Lower leg skin (tissue), 4 donors: ENCODE results near the gene EIF3B. TPM values are rescaled to one million over a fixed set of nuclear protein-coding genes. Genes with fewer than 3 reads are reported as not detected.
A peak's percentile ranks its signal among the peaks of the same experiment; 100 is the strongest.
"Not testable (repeated sequence)": the region's sequence is repeated elsewhere in the genome, so short reads cannot be mapped to it uniquely, and the experiment has no call there.

Experiments used
- DNase-seq, 2 donors: peaks; one replicate each; pipeline ENCODE4 v3.0.0-alpha.2; 2019; ENCODE audit warnings: low spot score in 2 of 2
- H3K4me3 ChIP-seq: fragments of 200-600 bp; sonication (generic); 2 replicates; pipeline ENCODE4 v1.5.1; 2017; ENCODE audit warnings: mild to moderate bottlenecking, low read depth; ENCODE audit not compliant: poor library complexity, severe bottlenecking
- CTCF ChIP-seq, 3 donors: fragments of 450-650 bp; IDR thresholded peaks; one replicate each; pipeline ENCODE4 v1.5.1; 2016; ENCODE audit warnings: antibody characterized with exemption in 3 of 3, mild to moderate bottlenecking in 3 of 3, moderate library complexity in 2 of 3
- POLR2A ChIP-seq, 2 donors: fragments of 450-650 bp; IDR thresholded peaks; one replicate each; pipeline ENCODE4 v1.6.1; 2016 to 2017; ENCODE audit warnings: antibody characterized with exemption in 2 of 2, mild to moderate bottlenecking in 1 of 2, moderate library complexity in 1 of 2
- WGBS, 2 donors: methylation state at CpG; one replicate each; pipeline ENCODE4 v1.1.5; 2018; 5-methylcytosine and 5-hydroxymethylcytosine counted together
- intact Hi-C: fragments of 100-400 bp; cut with DNase I; formaldehyde crosslinking; loops from one replicate; pipeline ENCODE4 v1.15.0; 2023; ENCODE audit warnings: low total_unique reads
- total RNA-seq, 4 donors: library from RNA; depleted of rRNA; stranded (reverse); fragments of >200 nt; gene quantifications; one replicate each; pipeline ENCODE4 v1.1.0, GENCODE V29; 2016

Gene EIF3B
- total RNA-seq, 4 donors from 2014 or later: 121 to 165 (median 150) TPM

- no peak overlapping the region for H3K4me3 ChIP-seq
- TF ChIP-seq CTCF (IDR thresholded peaks at IDR 0.05): no peak
- TF ChIP-seq POLR2A (IDR thresholded peaks at IDR 0.05): no peak
- DNase-seq: no peak
- 91 to 95% methylated on average over 20 of the region's 20 CpGs for WGBS, 2 donors
- intact Hi-C loops: no loop called here
Measured at GRCh38 chr7:2336626-2337299, 17.9 kb upstream of the EIF3B start.

GRCh38 chr7:2347351-2348063 lies 7.1 kb upstream of the EIF3B start:
- intact Hi-C loops: loop anchor here (10.0 kb wide), 1 partner anchor 763 kb away; no protein-coding TSS in a partner anchor
- 77 to 90% methylated on average over 15 of the region's 15 CpGs for WGBS, 2 donors
- H3K4me3 ChIP-seq: not testable (repeated sequence)

GRCh38 chr7:2350055-2350454 lies 4.6 kb upstream of the EIF3B start:
- no peak for DNase-seq
- intact Hi-C loops: no loop called here
- 90 to 92% methylated on average over 9 of the region's 9 CpGs for WGBS, 2 donors

More at GRCh38 chr7:2347351-2348063, 7.1 kb upstream of the EIF3B start:
- not testable (repeated sequence) for DNase-seq

GRCh38 chr7:2350861-2351260 lies 3.8 kb upstream of the EIF3B start:
- WGBS, 2 donors: 93 to 94% methylated on average over 12 of the region's 12 CpGs
- TF ChIP-seq POLR2A (IDR thresholded peaks at IDR 0.05): no peak
- no peak for TF ChIP-seq CTCF (IDR thresholded peaks at IDR 0.05)
- DNase-seq: no peak
- no peak overlapping the region for H3K4me3 ChIP-seq
- intact Hi-C loops: no loop called here

More at GRCh38 chr7:2350055-2350454, 4.6 kb upstream of the EIF3B start:
- TF ChIP-seq CTCF (IDR thresholded peaks at IDR 0.05): no peak
- TF ChIP-seq POLR2A (IDR thresholded peaks at IDR 0.05): no peak
- no peak overlapping the region for H3K4me3 ChIP-seq

- intact Hi-C loops: no loop called here
- WGBS, 2 donors: 55 to 61% methylated on average over 22 of the region's 22 CpGs
- TF ChIP-seq POLR2A (IDR thresholded peaks at IDR 0.05) (no peak), CTCF (IDR thresholded peaks at IDR 0.05) (no peak)
Measured at GRCh38 chr7:2353113-2353935, 1.3 kb upstream of the EIF3B start.

GRCh38 chr7:2353936-2354185 lies 766 bp upstream of the EIF3B start:
- intact Hi-C loops: no loop called here
- WGBS, 2 donors: 0 to 1% methylated on average over 2 to 26 of the region's 26 CpGs
- TF ChIP-seq CTCF (IDR thresholded peaks at IDR 0.05): no peak
- TF ChIP-seq POLR2A (IDR thresholded peaks at IDR 0.05): no peak
- peak; percentile 87 to 98 for DNase-seq
- peak overlapping the region; percentile 18 for H3K4me3 ChIP-seq

More at GRCh38 chr7:2353113-2353935, 1.3 kb upstream of the EIF3B start:
- H3K4me3 ChIP-seq: peak overlapping the region; percentile 18
- no peak for DNase-seq
